Tibial nerve (tissue), 4 donors: ENCODE data around the gene SOWAHA.

Experiments used
- EP300 ChIP-seq, 2 donors: sonication (generic); formaldehyde crosslinking; IDR thresholded peaks; one replicate each; pipeline ENCODE4 v1.6.1; 2017; ENCODE audit warnings: antibody characterized with exemption in 2 of 2, mild to moderate bottlenecking in 1 of 2
- POLR2A ChIP-seq, 2 donors: fragments of 450-650 bp; IDR thresholded peaks; one replicate each; pipeline ENCODE4 v1.6.1; 2017; ENCODE audit warnings: antibody characterized with exemption in 2 of 2, mild to moderate bottlenecking in 2 of 2, moderate library complexity in 2 of 2
- TF ChIP-seq, protein P1 (sequence below), 5 experiments: fragments of 200-600 bp in 3 of 5; fragments of 450-650 bp in 2 of 5; sonication (generic) in 3 of 5; IDR thresholded peaks; one replicate each; pipeline ENCODE4 v1.5.1; 2016 to 2019; ENCODE audit warnings: antibody characterized with exemption in 5 of 5, mild to moderate bottlenecking in 3 of 5, moderate library complexity in 2 of 5

DNA sequence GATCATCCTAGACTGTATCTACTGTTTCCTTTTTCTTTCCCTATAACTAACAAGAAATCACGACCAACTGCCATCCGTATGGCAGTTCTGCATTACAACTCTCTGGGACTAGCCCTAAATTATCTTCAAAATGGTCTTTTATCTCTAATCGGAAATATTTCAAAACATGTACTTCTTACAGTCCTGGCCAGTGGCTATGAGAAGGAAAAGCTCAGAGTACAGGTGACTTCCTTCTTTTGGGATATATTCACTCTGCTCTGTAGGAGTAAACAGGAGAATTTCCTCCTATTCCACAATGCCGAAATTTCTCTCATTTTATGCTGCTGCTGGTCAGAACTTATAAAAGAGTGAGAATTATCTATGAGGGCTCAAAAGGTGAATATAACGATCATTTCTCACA, 34.2 kb upstream of the SOWAHA start:
- TF ChIP-seq, protein P1, sequence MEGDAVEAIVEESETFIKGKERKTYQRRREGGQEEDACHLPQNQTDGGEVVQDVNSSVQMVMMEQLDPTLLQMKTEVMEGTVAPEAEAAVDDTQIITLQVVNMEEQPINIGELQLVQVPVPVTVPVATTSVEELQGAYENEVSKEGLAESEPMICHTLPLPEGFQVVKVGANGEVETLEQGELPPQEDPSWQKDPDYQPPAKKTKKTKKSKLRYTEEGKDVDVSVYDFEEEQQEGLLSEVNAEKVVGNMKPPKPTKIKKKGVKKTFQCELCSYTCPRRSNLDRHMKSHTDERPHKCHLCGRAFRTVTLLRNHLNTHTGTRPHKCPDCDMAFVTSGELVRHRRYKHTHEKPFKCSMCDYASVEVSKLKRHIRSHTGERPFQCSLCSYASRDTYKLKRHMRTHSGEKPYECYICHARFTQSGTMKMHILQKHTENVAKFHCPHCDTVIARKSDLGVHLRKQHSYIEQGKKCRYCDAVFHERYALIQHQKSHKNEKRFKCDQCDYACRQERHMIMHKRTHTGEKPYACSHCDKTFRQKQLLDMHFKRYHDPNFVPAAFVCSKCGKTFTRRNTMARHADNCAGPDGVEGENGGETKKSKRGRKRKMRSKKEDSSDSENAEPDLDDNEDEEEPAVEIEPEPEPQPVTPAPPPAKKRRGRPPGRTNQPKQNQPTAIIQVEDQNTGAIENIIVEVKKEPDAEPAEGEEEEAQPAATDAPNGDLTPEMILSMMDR (IDR thresholded peaks at IDR 0.05): no peak
- no peak for TF ChIP-seq POLR2A (IDR thresholded peaks at IDR 0.05)
- no peak for TF ChIP-seq EP300 (IDR thresholded peaks at IDR 0.05)
